Keratinocyte (primary cell): ENCODE results near the gene CAPN15. TPM values are rescaled to one million over a fixed set of nuclear protein-coding genes. Genes with fewer than 3 reads are reported as not detected.

Experiments
- DNase-seq: peaks from one replicate; pipeline ENCODE4 v3.0.0-alpha.2; 2011; ENCODE audit warnings: low read depth, missing footprints, low spot score
- FAIRE-seq: peaks from 2 replicates; lab custom pipeline; 2011; peaks lifted over from hg19 to GRCh38; lab: Jason Lieb, UNC
- H2AFZ ChIP-seq: 2 replicates; pipeline ENCODE4 v1.6.0; 2012; ENCODE audit warnings: low read length, control low read depth, inconsistent platforms; ENCODE audit not compliant: control insufficient read depth
- H3K27ac ChIP-seq: 2 replicates; pipeline ENCODE4 v1.5.1; 2011; ENCODE audit warnings: low read length; ENCODE audit not compliant: control insufficient read depth, insufficient read depth
- H3K27me3 ChIP-seq: 3 replicates; pipeline ENCODE4 v1.6.0; 2011; ENCODE audit warnings: low read length; ENCODE audit not compliant: control insufficient read depth, insufficient read depth; ENCODE audit errors: extremely low read depth
- H3K36me3 ChIP-seq, 2 experiments: 2 replicates in 1 of 2; 3 replicates in 1 of 2; pipeline ENCODE4 v1.5.1; 2011; ENCODE audit warnings: low read length in 2 of 2, mild to moderate bottlenecking in 1 of 2; ENCODE audit not compliant: control insufficient read depth in 2 of 2, insufficient read depth in 2 of 2; ENCODE audit errors: extremely low read depth in 1 of 2
- H3K4me1 ChIP-seq: 3 replicates; pipeline ENCODE4 v1.5.1; 2011; ENCODE audit warnings: low read length; ENCODE audit not compliant: control insufficient read depth, insufficient read depth; ENCODE audit errors: extremely low read depth
- H3K4me2 ChIP-seq: 3 replicates; pipeline ENCODE4 v1.6.0; 2011; ENCODE audit warnings: low read depth, low read length; ENCODE audit not compliant: control insufficient read depth, insufficient read depth; ENCODE audit errors: extremely low read depth
- H3K4me3 ChIP-seq, 3 experiments: fragments of 200-600 bp in 1 of 3; sonication (generic) in 1 of 3; 2 replicates in 2 of 3; 3 replicates in 1 of 3; pipeline ENCODE4 v1.5.1; 2011 to 2016; ENCODE audit warnings: low read length in 3 of 3, mild to moderate bottlenecking in 3 of 3, control low read depth in 2 of 3, inconsistent platforms in 1 of 3, low read depth in 1 of 3, mixed read lengths in 1 of 3, mixed run types in 1 of 3, moderate library complexity in 1 of 3; ENCODE audit not compliant: control insufficient read depth in 2 of 3, insufficient read depth in 2 of 3; ENCODE audit errors: extremely low read depth in 1 of 3
- H3K79me2 ChIP-seq: 2 replicates; pipeline ENCODE4 v1.6.0; 2012; ENCODE audit warnings: low read length; ENCODE audit not compliant: control insufficient read depth, insufficient read depth
- H3K9ac ChIP-seq: 3 replicates; pipeline ENCODE4 v1.6.0; 2011; ENCODE audit warnings: low read length; ENCODE audit not compliant: control insufficient read depth, insufficient read depth; ENCODE audit errors: extremely low read depth
- H3K9me1 ChIP-seq: 3 replicates; pipeline ENCODE4 v1.6.0; 2011; ENCODE audit warnings: low read length; ENCODE audit not compliant: control insufficient read depth, insufficient read depth; ENCODE audit errors: extremely low read depth
- H3K9me3 ChIP-seq: 2 replicates; pipeline ENCODE4 v1.5.1; 2012; ENCODE audit warnings: low read depth, low read length; ENCODE audit not compliant: control insufficient read depth
- H4K20me1 ChIP-seq: 3 replicates; pipeline ENCODE4 v1.6.0; 2011; ENCODE audit warnings: low read length; ENCODE audit not compliant: control insufficient read depth, insufficient read depth; ENCODE audit errors: extremely low read depth
- EZH2 ChIP-seq: IDR thresholded peaks from one replicate; pipeline ENCODE4 v1.6.1; 2012; ENCODE audit warnings: inconsistent platforms, mild to moderate bottlenecking, low read length, moderate library complexity
- dilution Hi-C: fragments of 300-500 bp; cut with MboI; formaldehyde crosslinking; loops from one replicate; pipeline ENCODE4 v1.7.0; 2020; ENCODE audit warnings: low sequenced_read_pairs; ENCODE audit not compliant: extremely low pct_ligation_motif_present
- polyA plus RNA-seq, 5 experiments: library from polyadenylated mRNA; depleted of rRNA in 3 of 5; stranded (reverse) in 3 of 5; stranded (forward) in 1 of 5; unstranded in 1 of 5; fragments of >200 nt; gene quantifications; 1 replicate in 1 of 5; 2 replicates in 3 of 5; 3 replicates in 1 of 5; pipeline versions ENCODE4 v1.2.1 to v1.2.3, GENCODE V29; 2011 to 2012; ENCODE audit warnings: missing spikeins in 2 of 5, low read depth in 1 of 5, low replicate concordance in 1 of 5
- TF ChIP-seq, protein P1 (sequence below), 3 experiments: IDR thresholded peaks in 1 of 3; conservative IDR thresholded peaks in 1 of 3; optimal IDR thresholded peaks in 1 of 3; 2 replicates in 2 of 3; 3 replicates in 1 of 3; pipeline versions ENCODE3 to v1.5.1; 2011; ENCODE audit warnings: low read length in 3 of 3, mild to moderate bottlenecking in 3 of 3, moderate library complexity in 2 of 3, control low read depth in 1 of 3, inconsistent platforms in 1 of 3; ENCODE audit not compliant: insufficient read depth in 2 of 3; ENCODE audit errors: extremely low read depth in 1 of 3

Gene CAPN15
- polyA plus RNA-seq, 1 donor (not counting 4 experiments of a cell fraction or from before 2014, with no cell fraction given) = 7.9 TPM

GRCh38 chr16:565419-566330 is 38.2 kb downstream of the CAPN15 start:
- no peak for FAIRE-seq
- TF ChIP-seq EZH2 = no peak
- TF ChIP-seq, protein P1, sequence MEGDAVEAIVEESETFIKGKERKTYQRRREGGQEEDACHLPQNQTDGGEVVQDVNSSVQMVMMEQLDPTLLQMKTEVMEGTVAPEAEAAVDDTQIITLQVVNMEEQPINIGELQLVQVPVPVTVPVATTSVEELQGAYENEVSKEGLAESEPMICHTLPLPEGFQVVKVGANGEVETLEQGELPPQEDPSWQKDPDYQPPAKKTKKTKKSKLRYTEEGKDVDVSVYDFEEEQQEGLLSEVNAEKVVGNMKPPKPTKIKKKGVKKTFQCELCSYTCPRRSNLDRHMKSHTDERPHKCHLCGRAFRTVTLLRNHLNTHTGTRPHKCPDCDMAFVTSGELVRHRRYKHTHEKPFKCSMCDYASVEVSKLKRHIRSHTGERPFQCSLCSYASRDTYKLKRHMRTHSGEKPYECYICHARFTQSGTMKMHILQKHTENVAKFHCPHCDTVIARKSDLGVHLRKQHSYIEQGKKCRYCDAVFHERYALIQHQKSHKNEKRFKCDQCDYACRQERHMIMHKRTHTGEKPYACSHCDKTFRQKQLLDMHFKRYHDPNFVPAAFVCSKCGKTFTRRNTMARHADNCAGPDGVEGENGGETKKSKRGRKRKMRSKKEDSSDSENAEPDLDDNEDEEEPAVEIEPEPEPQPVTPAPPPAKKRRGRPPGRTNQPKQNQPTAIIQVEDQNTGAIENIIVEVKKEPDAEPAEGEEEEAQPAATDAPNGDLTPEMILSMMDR (optimal IDR thresholded peaks at IDR 0.05 in 1 of 3, IDR thresholded peaks at IDR 0.05 in 1 of 3, conservative IDR thresholded peaks at IDR 0.05 in 1 of 3; ENCODE audit: extremely low read depth in 1 of 3, insufficient read depth in 2 of 3, low read length in 3 of 3) = no peak
- Histone ChIP-seq H4K20me1 (no peaks in the 10 kb centered on the region), H3K9me1 (no peaks in the 10 kb centered on the region), H3K4me1 (peaks cover 19% of the 10 kb centered on the region), H3K4me2 (no peak overlapping the region), H3K4me3 (no peak overlapping the region), H3K9ac (no peak overlapping the region), H3K27me3 (peaks cover 19% of the 10 kb centered on the region), H2AFZ (no peak overlapping the region), H3K36me3 (no peaks in the 10 kb centered on the region), H3K9me3 (no peaks in the 10 kb centered on the region), H3K27ac (no peak overlapping the region), H3K79me2 (peaks cover 5% of the 10 kb centered on the region)
- no peak for DNase-seq
- dilution Hi-C loops = no loop called here

DNA sequence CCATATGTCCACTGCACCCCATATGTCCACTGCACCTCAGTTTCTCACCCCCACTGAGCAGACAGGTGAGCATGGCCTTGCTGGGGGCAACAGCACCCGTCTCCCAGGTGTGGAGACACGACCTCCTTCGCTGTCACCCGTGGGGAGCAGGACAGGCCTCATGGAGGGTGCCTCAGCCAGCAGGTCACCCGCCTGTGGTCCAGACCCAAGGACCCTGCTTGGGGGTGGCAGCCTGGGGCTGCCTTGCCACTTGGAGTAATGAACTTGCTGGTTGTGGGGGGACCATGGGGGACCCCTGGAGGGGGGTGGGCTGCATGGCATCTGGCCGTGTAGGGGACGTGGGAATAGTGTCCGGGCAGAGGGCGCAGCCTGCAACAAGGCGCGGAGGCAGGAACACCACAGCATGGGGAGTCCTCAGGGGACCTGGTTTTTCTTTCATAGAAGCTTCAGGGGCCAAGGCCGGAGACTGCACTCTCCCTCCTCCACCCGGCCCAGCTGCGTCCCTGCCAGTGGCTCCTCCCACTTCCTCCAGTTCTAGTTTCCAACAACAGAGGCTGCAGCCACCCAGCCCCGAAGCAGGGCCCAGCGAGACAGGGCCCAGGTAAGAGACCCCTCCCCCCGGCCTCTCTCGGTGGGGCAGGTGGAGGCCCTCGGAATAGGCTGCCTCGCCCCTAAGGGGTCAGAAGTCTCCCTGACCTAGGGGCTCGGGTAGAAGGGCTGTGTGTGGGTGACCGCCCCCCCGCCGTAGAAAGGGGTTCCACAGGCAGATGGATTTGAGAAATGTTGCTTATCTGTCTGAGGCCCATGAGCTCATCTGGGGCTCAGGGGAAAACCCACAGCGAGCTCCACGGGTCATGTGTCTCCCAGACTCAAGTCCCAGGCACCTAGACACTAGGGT is 39.2 kb downstream of the CAPN15 start, which contains the start of gene NHLRC4:
Gene NHLRC4 (plus strand): TSS at position 531 of the 898 bp plus-strand sequence. CDS start 1,043 bp downstream, outside the sequence.
- no peak for DNase-seq
- Histone ChIP-seq H3K4me2 (peak within 1 kb of the TSS; percentile 27), H3K79me2 (peaks cover 10% of the 10 kb centered on the region), H3K27ac (no peak within 1 kb of the TSS), H2AFZ (peak within 1 kb of the TSS; percentile 44), H3K9ac (no peak within 1 kb of the TSS), H3K36me3 (peaks cover 0 to 2% of the 10 kb centered on the region in 2 experiments), H3K27me3 (peaks cover 9% of the 10 kb centered on the region), H3K9me3 (no peaks in the 10 kb centered on the region), H3K4me1 (peaks cover 22% of the 10 kb centered on the region), H3K9me1 (no peaks in the 10 kb centered on the region), H3K4me3 (no peak within 1 kb of the TSS), H4K20me1 (no peaks in the 10 kb centered on the region)
- TF ChIP-seq EZH2 = no peak
- TF ChIP-seq, protein P1 (optimal IDR thresholded peaks at IDR 0.05 in 1 of 3, IDR thresholded peaks at IDR 0.05 in 1 of 3, conservative IDR thresholded peaks at IDR 0.05 in 1 of 3; ENCODE audit: extremely low read depth in 1 of 3, insufficient read depth in 2 of 3, low read length in 3 of 3) = no peak
- dilution Hi-C loops = no loop called here
- no peak for FAIRE-seq
